MCF 10A (cell line): ENCODE results near the gene CRELD2. TPM values are rescaled to one million over a fixed set of nuclear protein-coding genes. Genes with fewer than 3 reads are reported as not detected.
A peak's percentile ranks its signal among the peaks of the same experiment; 100 is the strongest.

Experiments
- BruUV-seq: library from RNA; stranded (reverse); fragments of 400-500 nt; replicated peaks from 2 replicates; lab custom pipeline; 2021; lab: Mats Ljungman, UMichigan
- CTCF ChIA-PET: fragments of 300-600 bp; sonication (Branson Sonifier 250); formaldehyde crosslinking; extraction: SDS; loops from one replicate; lab custom pipeline; 2021; ENCODE audit warnings: antibody characterized with exemption, inconsistent platforms; lab: Yijun Ruan, JAX
- POLR2A ChIA-PET: fragments of 300-600, 350-650 bp; sonication (Branson Sonifier 250); formaldehyde crosslinking; extraction: SDS; loops from one replicate; lab custom pipeline; 2020; ENCODE audit warnings: antibody characterized with exemption, inconsistent platforms; lab: Yijun Ruan, JAX
- DNase-seq: peaks from one replicate; pipeline ENCODE4 v3.0.0-alpha.2; 2018; ENCODE audit not compliant: unreplicated experiment
- H3K27ac Mint-ChIP-seq: one replicate; pipeline ENCODE4 v1.8.0; 2022; ENCODE audit warnings: mild to moderate bottlenecking, low read depth, mixed read lengths; ENCODE audit not compliant: unreplicated experiment
- H3K27me3 Mint-ChIP-seq: one replicate; pipeline ENCODE4 v1.8.0; 2022; ENCODE audit warnings: mixed read lengths; ENCODE audit not compliant: insufficient read depth, unreplicated experiment
- H3K36me3 Mint-ChIP-seq: one replicate; pipeline ENCODE4 v1.8.0; 2022; ENCODE audit warnings: mild to moderate bottlenecking, moderate library complexity, mixed read lengths; ENCODE audit not compliant: insufficient read depth, unreplicated experiment
- H3K4me1 Mint-ChIP-seq: one replicate; pipeline ENCODE4 v1.8.0; 2022; ENCODE audit warnings: mixed read lengths; ENCODE audit not compliant: insufficient read depth, unreplicated experiment
- H3K4me3 Mint-ChIP-seq: one replicate; pipeline ENCODE4 v1.8.0; 2022; ENCODE audit warnings: mild to moderate bottlenecking, moderate library complexity, mixed read lengths; ENCODE audit not compliant: unreplicated experiment
- H3K9me3 Mint-ChIP-seq: one replicate; pipeline ENCODE4 v1.8.0; 2022; ENCODE audit warnings: mixed read lengths; ENCODE audit not compliant: unreplicated experiment
- intact Hi-C: fragments of 100-400 bp; cut with micrococcal nuclease; formaldehyde crosslinking; loops from 2 replicates; pipeline ENCODE4 v1.14.1; 2022
- total RNA-seq: library from RNA; stranded (reverse); gene quantifications from 2 replicates; pipeline ENCODE4 v1.2.3, GENCODE V29; 2022
- TF ChIP-seq, protein P1 (sequence below): fragments of 200-600 bp; IDR thresholded peaks from one replicate; pipeline ENCODE4 v1.8.0; 2022; ENCODE audit warnings: antibody characterized with exemption, mild to moderate bottlenecking; ENCODE audit not compliant: unreplicated experiment

CRELD2 gene
- total RNA-seq, 1 experiment from 2014 or later: 70.7 TPM

DNA sequence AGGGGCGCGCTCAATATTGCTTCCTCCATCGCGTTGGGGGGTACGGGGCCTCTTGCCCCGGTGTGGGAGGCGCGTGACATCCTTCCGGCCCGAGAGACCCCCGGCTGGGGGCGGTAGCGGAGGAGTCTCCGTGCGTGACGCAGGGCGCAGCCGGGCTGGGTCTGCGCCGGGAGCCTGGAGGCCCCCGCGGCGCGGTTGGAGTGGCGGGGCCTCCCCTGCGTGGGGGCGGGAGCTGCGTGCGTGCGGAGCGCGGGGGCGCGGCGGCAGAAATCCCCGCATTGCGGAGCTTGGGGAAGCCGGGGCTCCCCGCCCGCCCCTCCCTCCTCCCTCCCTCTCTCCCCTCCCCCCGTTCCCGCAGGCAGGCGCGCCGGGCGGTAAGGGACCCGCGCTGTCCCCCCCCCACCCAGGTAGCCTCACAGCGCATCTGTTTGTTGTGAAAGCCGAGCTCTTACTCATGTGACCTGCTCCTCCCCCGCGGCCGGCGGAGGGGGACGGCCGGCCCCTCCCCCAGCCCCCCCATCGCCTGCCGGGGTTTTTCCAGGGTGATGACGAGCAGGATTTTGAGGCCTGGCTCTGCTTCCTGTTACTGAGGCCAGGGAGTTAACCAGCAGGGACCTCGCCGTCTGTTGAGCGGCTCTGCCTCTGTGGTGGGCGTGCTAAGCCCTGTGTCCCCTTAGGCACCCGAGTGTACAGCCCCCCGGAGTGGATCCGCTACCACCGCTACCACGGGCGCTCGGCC is 43.7 kb downstream of the CRELD2 start:
- TF ChIP-seq, protein P1, sequence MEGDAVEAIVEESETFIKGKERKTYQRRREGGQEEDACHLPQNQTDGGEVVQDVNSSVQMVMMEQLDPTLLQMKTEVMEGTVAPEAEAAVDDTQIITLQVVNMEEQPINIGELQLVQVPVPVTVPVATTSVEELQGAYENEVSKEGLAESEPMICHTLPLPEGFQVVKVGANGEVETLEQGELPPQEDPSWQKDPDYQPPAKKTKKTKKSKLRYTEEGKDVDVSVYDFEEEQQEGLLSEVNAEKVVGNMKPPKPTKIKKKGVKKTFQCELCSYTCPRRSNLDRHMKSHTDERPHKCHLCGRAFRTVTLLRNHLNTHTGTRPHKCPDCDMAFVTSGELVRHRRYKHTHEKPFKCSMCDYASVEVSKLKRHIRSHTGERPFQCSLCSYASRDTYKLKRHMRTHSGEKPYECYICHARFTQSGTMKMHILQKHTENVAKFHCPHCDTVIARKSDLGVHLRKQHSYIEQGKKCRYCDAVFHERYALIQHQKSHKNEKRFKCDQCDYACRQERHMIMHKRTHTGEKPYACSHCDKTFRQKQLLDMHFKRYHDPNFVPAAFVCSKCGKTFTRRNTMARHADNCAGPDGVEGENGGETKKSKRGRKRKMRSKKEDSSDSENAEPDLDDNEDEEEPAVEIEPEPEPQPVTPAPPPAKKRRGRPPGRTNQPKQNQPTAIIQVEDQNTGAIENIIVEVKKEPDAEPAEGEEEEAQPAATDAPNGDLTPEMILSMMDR: no peak
- Mint-ChIP-seq H3K27ac (peak overlapping the region; percentile 77), H3K4me3 (peak overlapping the region; percentile 90), H3K9me3 (no peaks in the 10 kb centered on the region), H3K27me3 (no peaks in the 10 kb centered on the region), H3K36me3 (peaks cover 52% of the 10 kb centered on the region), H3K4me1 (peaks cover 12% of the 10 kb centered on the region)
- CTCF ChIA-PET: interaction anchor here (0.9 to 1.9 kb wide), 5 partner anchors 10 to 68 kb away, joined by 3 to 12 read pairs (median 4); no protein-coding TSS in a partner anchor
- intact Hi-C loops: loop anchor here (1.0 kb wide), 1 partner anchor 31 kb away; no protein-coding TSS in a partner anchor
- DNase-seq: peak; percentile 93
- POLR2A ChIA-PET: interaction anchor here (0.9 to 6.1 kb wide), 9 partner anchors 9 to 196 kb away, joined by 3 to 73 read pairs (median 13); no protein-coding TSS in a partner anchor
- BruUV-seq: no TSS peak

DNA sequence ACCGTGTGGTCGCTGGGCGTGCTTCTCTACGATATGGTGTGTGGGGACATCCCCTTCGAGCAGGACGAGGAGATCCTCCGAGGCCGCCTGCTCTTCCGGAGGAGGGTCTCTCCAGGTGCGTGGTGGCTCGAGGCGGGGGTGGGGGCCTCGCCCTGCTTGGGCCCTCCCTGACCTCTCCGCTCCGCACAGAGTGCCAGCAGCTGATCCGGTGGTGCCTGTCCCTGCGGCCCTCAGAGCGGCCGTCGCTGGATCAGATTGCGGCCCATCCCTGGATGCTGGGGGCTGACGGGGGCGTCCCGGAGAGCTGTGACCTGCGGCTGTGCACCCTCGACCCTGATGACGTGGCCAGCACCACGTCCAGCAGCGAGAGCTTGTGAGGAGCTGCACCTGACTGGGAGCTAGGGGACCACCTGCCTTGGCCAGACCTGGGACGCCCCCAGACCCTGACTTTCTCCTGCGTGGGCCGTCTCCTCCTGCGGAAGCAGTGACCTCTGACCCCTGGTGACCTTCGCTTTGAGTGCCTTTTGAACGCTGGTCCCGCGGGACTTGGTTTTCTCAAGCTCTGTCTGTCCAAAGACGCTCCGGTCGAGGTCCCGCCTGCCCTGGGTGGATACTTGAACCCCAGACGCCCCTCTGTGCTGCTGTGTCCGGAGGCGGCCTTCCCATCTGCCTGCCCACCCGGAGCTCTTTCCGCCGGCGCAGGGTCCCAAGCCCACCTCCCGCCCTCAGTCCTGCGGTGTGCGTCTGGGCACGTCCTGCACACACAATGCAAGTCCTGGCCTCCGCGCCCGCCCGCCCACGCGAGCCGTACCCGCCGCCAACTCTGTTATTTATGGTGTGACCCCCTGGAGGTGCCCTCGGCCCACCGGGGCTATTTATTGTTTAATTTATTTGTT is 44.6 kb downstream of the CRELD2 start:
- ChIA-PET CTCF (interaction anchor here (0.9 to 1.9 kb wide), 3 partner anchors 32 to 67 kb away, joined by 6 to 12 read pairs (median 6); no protein-coding TSS in a partner anchor), POLR2A (interaction anchor here (0.9 to 6.1 kb wide), 8 partner anchors 8 to 69 kb away, joined by 3 to 73 read pairs (median 19); no protein-coding TSS in a partner anchor)
- H3K4me3 Mint-ChIP-seq: peak overlapping the region; percentile 90
- H3K27me3 Mint-ChIP-seq: no peaks in the 10 kb centered on the region
- intact Hi-C loops: loop anchor here (1.0 kb wide), 1 partner anchor 32 kb away; no protein-coding TSS in a partner anchor
- peaks cover 8% of the 10 kb centered on the region for H3K4me1 Mint-ChIP-seq
- no peak for DNase-seq
- H3K9me3 Mint-ChIP-seq: no peaks in the 10 kb centered on the region
- no TSS peak for BruUV-seq
- TF ChIP-seq, protein P1: no peak
- H3K27ac Mint-ChIP-seq: peak overlapping the region; percentile 27
- peaks cover 55% of the 10 kb centered on the region for H3K36me3 Mint-ChIP-seq

DNA sequence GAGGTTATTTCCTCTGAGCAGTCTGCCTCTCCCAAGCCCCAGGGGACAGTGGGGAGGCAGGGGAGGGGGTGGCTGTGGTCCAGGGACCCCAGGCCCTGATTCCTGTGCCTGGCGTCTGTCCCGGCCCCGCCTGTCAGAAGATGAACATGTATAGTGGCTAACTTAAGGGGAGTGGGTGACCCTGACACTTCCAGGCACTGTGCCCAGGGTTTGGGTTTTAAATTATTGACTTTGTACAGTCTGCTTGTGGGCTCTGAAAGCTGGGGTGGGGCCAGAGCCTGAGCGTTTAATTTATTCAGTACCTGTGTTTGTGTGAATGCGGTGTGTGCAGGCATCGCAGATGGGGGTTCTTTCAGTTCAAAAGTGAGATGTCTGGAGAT is 45.2 kb downstream of the CRELD2 start:
- ChIA-PET POLR2A (interaction anchor here (0.6 to 6.1 kb wide), 4 partner anchors 12 to 64 kb away, joined by 4 to 73 read pairs (median 60); no protein-coding TSS in a partner anchor), CTCF (interaction anchor here (1.0 to 1.9 kb wide), 2 partner anchors 33 to 64 kb away, joined by 3 to 12 read pairs; no protein-coding TSS in a partner anchor)
- no peak for DNase-seq
- peaks cover 5% of the 10 kb centered on the region for H3K4me1 Mint-ChIP-seq
- H3K36me3 Mint-ChIP-seq: peaks cover 55% of the 10 kb centered on the region
- H3K4me3 Mint-ChIP-seq: peak overlapping the region; percentile 90
- TF ChIP-seq, protein P1: no peak
- BruUV-seq: TSS peak; percentile 58
- intact Hi-C loops: no loop called here
- H3K27me3 Mint-ChIP-seq: no peaks in the 10 kb centered on the region
- peak overlapping the region; percentile 27 for H3K27ac Mint-ChIP-seq
- no peaks in the 10 kb centered on the region for H3K9me3 Mint-ChIP-seq
